Fibroblast of lung (primary cell): ENCODE data around the gene MAPK1IP1L. TPM values are rescaled to one million over a fixed set of nuclear protein-coding genes. Genes with fewer than 3 reads are reported as not detected.

Experiments used
- DNase-seq, 2 donors: peaks; one replicate each; pipeline versions ENCODE4 v3.0.0 to v3.0.0-alpha.2; 2010; ENCODE audit warnings: low read depth in 2 of 2
- H2AFZ ChIP-seq: 2 replicates; pipeline ENCODE4 v1.5.1; 2012; ENCODE audit warnings: low read length, control low read depth, inconsistent platforms
- H3K27ac ChIP-seq: 2 replicates; pipeline ENCODE4 v1.5.1; 2011; ENCODE audit warnings: low read length, control low read depth; ENCODE audit not compliant: insufficient read depth
- H3K27me3 ChIP-seq: 2 replicates; pipeline ENCODE4 v1.5.1; 2011; ENCODE audit warnings: mild to moderate bottlenecking, low read length; ENCODE audit not compliant: control insufficient read depth, insufficient read depth
- H3K36me3 ChIP-seq: 2 replicates; pipeline ENCODE4 v1.5.1; 2011; ENCODE audit warnings: low read length; ENCODE audit not compliant: control insufficient read depth, insufficient read depth
- H3K4me1 ChIP-seq: 2 replicates; pipeline ENCODE4 v1.5.1; 2011; ENCODE audit warnings: low read length; ENCODE audit not compliant: control insufficient read depth, insufficient read depth; ENCODE audit errors: extremely low read depth
- H3K4me2 ChIP-seq: 2 replicates; pipeline ENCODE4 v1.5.1; 2011; ENCODE audit warnings: low read length, control low read depth; ENCODE audit not compliant: insufficient read depth; ENCODE audit errors: extremely low read depth
- H3K4me3 ChIP-seq, 4 experiments: fragments of 200-600 bp in 1 of 4; sonication (generic) in 1 of 4; replicated peaks in 1 of 4; 2 replicates each; pipeline ENCODE4 v1.5.1; 2011 to 2016; ENCODE audit warnings: low read length in 4 of 4, low read depth in 3 of 4, mild to moderate bottlenecking in 3 of 4, control low read depth in 2 of 4, inconsistent platforms in 1 of 4, mixed read lengths in 1 of 4; ENCODE audit not compliant: insufficient read depth in 1 of 4; ENCODE audit errors: control extremely low read depth in 1 of 4
- H3K79me2 ChIP-seq: 2 replicates; pipeline ENCODE4 v1.5.1; 2012; ENCODE audit warnings: mild to moderate bottlenecking, low read length, inconsistent platforms; ENCODE audit not compliant: control insufficient read depth, insufficient read depth
- H3K9ac ChIP-seq: 2 replicates; pipeline ENCODE4 v1.5.1; 2011; ENCODE audit warnings: mild to moderate bottlenecking, low read length, control low read depth; ENCODE audit not compliant: insufficient read depth
- H3K9me3 ChIP-seq: 2 replicates; pipeline ENCODE4 v1.5.1; 2012; ENCODE audit warnings: low read depth, low read length; ENCODE audit not compliant: control insufficient read depth, insufficient read depth
- H4K20me1 ChIP-seq: 2 replicates; pipeline ENCODE4 v1.5.1; 2011; ENCODE audit warnings: low read length; ENCODE audit not compliant: control insufficient read depth, insufficient read depth; ENCODE audit errors: extremely low read depth
- EZH2 ChIP-seq: IDR thresholded peaks from 2 replicates; pipeline ENCODE4 v1.5.1; 2012; ENCODE audit warnings: low read length, control low read depth, mild to moderate bottlenecking; ENCODE audit errors: missing control alignments
- polyA minus RNA-seq: library from RNA; depleted of rRNA, polyadenylated mRNA; stranded (reverse); fragments of >200 nt; gene quantifications from 2 replicates; pipeline ENCODE4 v1.2.3, GENCODE V29; 2011; ENCODE audit warnings: low replicate concordance
- polyA plus RNA-seq, 2 donors: library from polyadenylated mRNA; depleted of rRNA in 1 of 2; stranded (reverse) in 1 of 2; unstranded in 1 of 2; fragments of >200 nt; gene quantifications; 2 replicates each; pipeline ENCODE4 v1.2.1, GENCODE V29; 2011 to 2012; ENCODE audit warnings: missing spikeins in 1 of 2
- total RNA-seq: library from RNA; depleted of rRNA; stranded (reverse); fragments of >200 nt; gene quantifications from 2 replicates; pipeline ENCODE4 v1.2.1, GENCODE V29; 2014
- TF ChIP-seq, protein P1 (sequence below), 2 donors: IDR thresholded peaks in 1 of 2; conservative IDR thresholded peaks in 1 of 2; 1 replicate in 1 of 2; 2 replicates in 1 of 2; pipeline ENCODE4 v1.5.1; 2011 to 2012; ENCODE audit warnings: low read length in 2 of 2, control low read depth in 1 of 2, inconsistent platforms in 1 of 2, low read depth in 1 of 2, mild to moderate bottlenecking in 1 of 2

MAPK1IP1L gene
- total RNA-seq (14.1 and 16.5 TPM in 2 replicates), polyA plus RNA-seq (82.3 and 103 TPM in 2 replicates), polyA minus RNA-seq (515 and 704 TPM in 2 replicates)
- polyA plus RNA-seq (2012) = 54.5 and 66.4 TPM in 2 replicates

DNA sequence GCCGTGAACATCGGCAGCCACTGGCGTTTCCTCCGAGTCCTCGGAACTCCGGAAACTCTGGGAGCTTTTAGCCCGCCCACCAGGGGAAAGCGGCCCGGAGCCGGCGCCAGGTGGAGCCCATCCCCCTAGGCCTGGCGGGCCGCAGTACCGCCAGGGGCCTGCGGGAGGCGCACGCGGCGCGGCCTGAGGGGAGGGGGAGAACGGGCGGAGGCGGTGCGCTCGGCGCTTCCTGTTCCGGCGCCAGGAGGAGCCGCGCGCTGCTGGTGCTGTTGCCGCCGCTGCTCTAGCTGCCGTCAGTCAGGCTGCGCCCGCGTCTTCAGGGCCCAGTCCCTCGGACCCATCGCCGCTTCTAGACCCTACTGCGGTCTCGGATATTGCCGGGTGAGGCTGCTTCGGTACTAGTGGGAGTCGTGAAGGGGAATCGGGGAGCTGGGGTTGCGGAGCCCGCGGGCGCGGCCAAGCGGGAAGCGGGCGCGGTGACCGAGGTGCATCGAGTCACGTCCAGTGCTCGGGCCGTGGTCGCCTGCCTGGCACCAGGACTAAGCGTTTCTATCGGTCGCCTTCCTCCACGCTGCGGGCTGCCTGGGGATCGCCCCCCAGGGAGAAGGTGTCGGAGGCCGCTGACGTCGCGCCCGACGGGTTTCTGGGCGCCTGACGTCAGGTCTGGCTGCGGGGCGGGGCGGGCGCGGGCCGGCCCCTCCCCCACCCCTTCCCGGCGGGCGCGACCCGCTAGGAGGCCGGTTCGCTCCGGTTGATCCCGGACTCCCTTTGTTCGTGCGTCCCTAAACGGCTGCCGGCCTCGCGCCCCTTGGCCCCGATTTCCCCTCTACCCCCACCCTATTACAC, at the start of gene MAPK1IP1L:
Gene MAPK1IP1L, plus strand, starts transcription at position 225 of the 846 bp plus-strand sequence. CDS start 10,037 bp downstream, outside the sequence.
- Histone ChIP-seq H3K27me3 (no peaks in the 10 kb centered on the region), H3K9me3 (no peaks in the 10 kb centered on the region), H3K79me2 (peaks cover 50% of the 10 kb centered on the region), H3K4me2 (peak within 1 kb of the TSS; percentile 98), H4K20me1 (peaks cover 2% of the 10 kb centered on the region), H3K27ac (peak within 1 kb of the TSS; percentile 100), H3K36me3 (no peaks in the 10 kb centered on the region), H2AFZ (peak within 1 kb of the TSS; percentile 54), H3K4me1 (peaks cover 4% of the 10 kb centered on the region), H3K4me3 (peak within 1 kb of the TSS; percentile 85 to 97 (median 95)), H3K9ac (peak within 1 kb of the TSS; percentile 100)
- DNase-seq = peak; percentile 89 to 91
- TF ChIP-seq EZH2 = no peak
- TF ChIP-seq, protein P1, sequence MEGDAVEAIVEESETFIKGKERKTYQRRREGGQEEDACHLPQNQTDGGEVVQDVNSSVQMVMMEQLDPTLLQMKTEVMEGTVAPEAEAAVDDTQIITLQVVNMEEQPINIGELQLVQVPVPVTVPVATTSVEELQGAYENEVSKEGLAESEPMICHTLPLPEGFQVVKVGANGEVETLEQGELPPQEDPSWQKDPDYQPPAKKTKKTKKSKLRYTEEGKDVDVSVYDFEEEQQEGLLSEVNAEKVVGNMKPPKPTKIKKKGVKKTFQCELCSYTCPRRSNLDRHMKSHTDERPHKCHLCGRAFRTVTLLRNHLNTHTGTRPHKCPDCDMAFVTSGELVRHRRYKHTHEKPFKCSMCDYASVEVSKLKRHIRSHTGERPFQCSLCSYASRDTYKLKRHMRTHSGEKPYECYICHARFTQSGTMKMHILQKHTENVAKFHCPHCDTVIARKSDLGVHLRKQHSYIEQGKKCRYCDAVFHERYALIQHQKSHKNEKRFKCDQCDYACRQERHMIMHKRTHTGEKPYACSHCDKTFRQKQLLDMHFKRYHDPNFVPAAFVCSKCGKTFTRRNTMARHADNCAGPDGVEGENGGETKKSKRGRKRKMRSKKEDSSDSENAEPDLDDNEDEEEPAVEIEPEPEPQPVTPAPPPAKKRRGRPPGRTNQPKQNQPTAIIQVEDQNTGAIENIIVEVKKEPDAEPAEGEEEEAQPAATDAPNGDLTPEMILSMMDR (conservative IDR thresholded peaks at IDR 0.05 in 1 of 2, IDR thresholded peaks at IDR 0.05 in 1 of 2; ENCODE audit: low read depth in 1 of 2, low read length in 2 of 2) = peak; percentile 63 to 90

DNA sequence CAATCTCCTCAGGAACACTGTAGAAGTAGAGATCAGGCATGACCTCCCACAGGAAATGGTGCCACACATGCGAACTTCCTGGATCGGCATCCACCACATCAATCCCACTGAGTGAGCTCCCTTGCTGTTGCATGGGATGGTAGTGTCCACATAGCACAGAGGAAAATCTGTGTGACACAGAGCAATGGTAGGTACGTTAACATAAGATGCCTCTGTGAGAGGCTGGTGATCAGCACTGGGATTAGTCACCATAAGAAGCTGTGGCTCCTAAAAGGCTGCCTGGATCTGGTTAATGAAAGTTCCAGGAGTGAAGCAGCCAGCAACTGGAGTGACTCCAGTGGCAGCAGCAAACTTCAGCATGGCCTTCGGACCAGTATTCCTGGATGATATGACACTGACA, 46.4 kb upstream of the MAPK1IP1L start:
- DNase-seq = peak in 1 of 2 donors; percentile 30
- no peak overlapping the region for H3K4me3 ChIP-seq
- no peaks in the 10 kb centered on the region for H4K20me1 ChIP-seq
- no peaks in the 10 kb centered on the region for H3K27me3 ChIP-seq
- H3K9ac ChIP-seq = no peak overlapping the region
- no peaks in the 10 kb centered on the region for H3K36me3 ChIP-seq
- no peaks in the 10 kb centered on the region for H3K9me3 ChIP-seq
- no peak overlapping the region for H2AFZ ChIP-seq
- H3K79me2 ChIP-seq = no peaks in the 10 kb centered on the region
- TF ChIP-seq, protein P1 (conservative IDR thresholded peaks at IDR 0.05 in 1 of 2, IDR thresholded peaks at IDR 0.05 in 1 of 2; ENCODE audit: low read depth in 1 of 2, low read length in 2 of 2) = no peak
- TF ChIP-seq EZH2 = no peak
- H3K4me2 ChIP-seq = no peak overlapping the region
- no peaks in the 10 kb centered on the region for H3K4me1 ChIP-seq
- H3K27ac ChIP-seq = no peak overlapping the region

DNA sequence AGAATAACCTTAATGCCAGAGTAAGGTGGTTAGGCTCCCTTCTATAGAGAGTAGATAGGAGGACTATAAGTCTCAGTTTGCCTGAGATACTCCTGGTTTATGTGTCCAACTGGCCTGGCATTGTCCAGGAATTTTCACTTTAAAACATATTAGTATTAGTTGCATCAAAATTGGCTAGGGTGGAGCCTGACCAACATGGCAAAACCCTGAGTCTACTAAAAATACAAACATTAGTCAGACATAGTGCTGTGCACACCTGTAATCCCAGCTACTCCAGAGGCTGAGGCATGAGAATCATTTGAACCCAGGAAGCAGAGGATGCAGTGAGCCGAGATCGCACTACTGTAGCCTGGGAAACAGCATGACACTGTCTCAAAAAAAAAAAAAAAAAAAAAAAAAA, 36.4 kb upstream of the MAPK1IP1L start:
- H3K27ac ChIP-seq = no peak overlapping the region
- no peaks in the 10 kb centered on the region for H3K4me1 ChIP-seq
- H3K9ac ChIP-seq = no peak overlapping the region
- H3K4me2 ChIP-seq = no peak overlapping the region
- no peaks in the 10 kb centered on the region for H4K20me1 ChIP-seq
- TF ChIP-seq, protein P1 (conservative IDR thresholded peaks at IDR 0.05 in 1 of 2, IDR thresholded peaks at IDR 0.05 in 1 of 2; ENCODE audit: low read depth in 1 of 2, low read length in 2 of 2) = no peak
- no peak for TF ChIP-seq EZH2
- no peaks in the 10 kb centered on the region for H3K36me3 ChIP-seq
- no peaks in the 10 kb centered on the region for H3K9me3 ChIP-seq
- H3K27me3 ChIP-seq = no peaks in the 10 kb centered on the region
- no peak for DNase-seq
- no peak overlapping the region for H3K4me3 ChIP-seq
- no peaks in the 10 kb centered on the region for H3K79me2 ChIP-seq
- no peak overlapping the region for H2AFZ ChIP-seq
